ENCODE measurements around the gene ATF6B. TPM values are rescaled to one million over a fixed set of nuclear protein-coding genes. Genes with fewer than 3 reads are reported as not detected.

ATF6B gene
- total and polyA plus RNA-seq, 4 experiments from 2014 or later = 11.4 to 154 (median 89.2) TPM

GRCh38 chr6:32174416-32174815 is 46.4 kb upstream of the ATF6B start:
- no peaks in the 10 kb centered on the region for H3K9me3 Mint-ChIP-seq
- Histone ChIP-seq H3K4me1 (ENCODE audit: insufficient read depth, low read length) (peaks cover 52% of the 10 kb centered on the region), H3K9me3 (ENCODE audit: control insufficient read depth in 1 of 2, low read length in 2 of 2) (no peaks in the 10 kb centered on the region), H3K27ac (ENCODE audit: low read depth, low read length) (no peak overlapping the region), H3K4me3 (ENCODE audit: low read length in 2 of 2) (no peak overlapping the region), H3K27me3 (ENCODE audit: insufficient read depth, low read length) (no peaks in the 10 kb centered on the region), H3K36me3 (ENCODE audit: insufficient read depth, low read length) (peaks cover 4% of the 10 kb centered on the region)
- peak overlapping the region; percentile 60 to 100 (median 90) for H3K4me3 Mint-ChIP-seq
- H3K36me3 Mint-ChIP-seq = peaks cover 9 to 33% of the 10 kb centered on the region in 2 donors
- POLR2A ChIA-PET (ENCODE audit: partially characterized antibody) = no interaction called here
- no peak for DNase-seq
- peaks cover 50 to 68% (median 60%) of the 10 kb centered on the region in 4 donors for H3K4me1 Mint-ChIP-seq
- peak overlapping the region in 4 of 7 donors; percentile 7 to 77 (median 27) for H3K27ac Mint-ChIP-seq
- CTCF ChIA-PET (ENCODE audit: partially characterized antibody) = no interaction called here
- no peaks in the 10 kb centered on the region for H3K27me3 Mint-ChIP-seq
- intact Hi-C loops (cut with micrococcal nuclease) = no loop called here

GRCh38 chr6:32173051-32173727 is 45.1 kb upstream of the ATF6B start:
- no peaks in the 10 kb centered on the region for H3K27me3 Mint-ChIP-seq
- intact Hi-C loops (cut with micrococcal nuclease) = no loop called here
- H3K9me3 ChIP-seq (ENCODE audit: control insufficient read depth in 1 of 2, low read length in 2 of 2) = no peaks in the 10 kb centered on the region
- ChIA-PET CTCF (ENCODE audit: partially characterized antibody) (interaction anchor here (1.3 kb wide), 1 partner anchor 72 kb away, joined by 4 read pairs; no protein-coding TSS in a partner anchor), POLR2A (ENCODE audit: partially characterized antibody) (interaction anchor here (1.0 kb wide), 1 partner anchor 19 kb away, joined by 3 read pairs; the partner anchor contains the start of gene GPSM3)
- H3K27me3 ChIP-seq (ENCODE audit: insufficient read depth, low read length) = no peaks in the 10 kb centered on the region
- no peak overlapping the region for H3K27ac ChIP-seq (ENCODE audit: low read depth, low read length)
- DNase-seq = no peak
- H3K27ac Mint-ChIP-seq = peak overlapping the region in 4 of 7 donors; percentile 19 to 82 (median 38)
- no peak overlapping the region for H3K4me3 ChIP-seq (ENCODE audit: low read length in 2 of 2)
- peak overlapping the region in 2 of 8 donors; percentile 2 to 61 for H3K4me3 Mint-ChIP-seq
- peaks cover 16 to 33% of the 10 kb centered on the region in 2 donors for H3K36me3 Mint-ChIP-seq
- peaks cover 41 to 56% (median 49%) of the 10 kb centered on the region in 4 donors for H3K4me1 Mint-ChIP-seq
- peaks cover 43% of the 10 kb centered on the region for H3K4me1 ChIP-seq (ENCODE audit: insufficient read depth, low read length)
- H3K36me3 ChIP-seq (ENCODE audit: insufficient read depth, low read length) = peaks cover 9% of the 10 kb centered on the region
- no peaks in the 10 kb centered on the region for H3K9me3 Mint-ChIP-seq

GRCh38 chr6:32171234-32171633 is 43.2 kb upstream of the ATF6B start:
- Mint-ChIP-seq H3K27ac (peak overlapping the region in 2 of 7 donors; percentile 68 to 92), H3K4me1 (peaks cover 31 to 40% (median 35%) of the 10 kb centered on the region in 4 donors), H3K4me3 (no peak overlapping the region), H3K36me3 (peaks cover 22 to 37% of the 10 kb centered on the region in 2 donors), H3K27me3 (no peaks in the 10 kb centered on the region), H3K9me3 (no peaks in the 10 kb centered on the region)
- ChIA-PET POLR2A (ENCODE audit: partially characterized antibody) (interaction anchor here (0.5 to 1.3 kb wide), 3 partner anchors 24 to 197 kb away, joined by 3 to 5 read pairs (median 3); partner anchors contain the start of gene FKBPL), CTCF (ENCODE audit: partially characterized antibody) (no interaction called here)
- Histone ChIP-seq H3K27ac (ENCODE audit: low read depth, low read length) (no peak overlapping the region), H3K9me3 (ENCODE audit: control insufficient read depth in 1 of 2, low read length in 2 of 2) (no peaks in the 10 kb centered on the region), H3K4me1 (ENCODE audit: insufficient read depth, low read length) (peaks cover 33% of the 10 kb centered on the region), H3K4me3 (ENCODE audit: low read length in 2 of 2) (no peak overlapping the region), H3K27me3 (ENCODE audit: insufficient read depth, low read length) (no peaks in the 10 kb centered on the region), H3K36me3 (ENCODE audit: insufficient read depth, low read length) (peaks cover 14% of the 10 kb centered on the region)
- intact Hi-C loops (cut with micrococcal nuclease) = no loop called here
- DNase-seq = no peak

- H3K27ac Mint-ChIP-seq = no peak overlapping the region
- no peak for DNase-seq
- POLR2A ChIA-PET (ENCODE audit: partially characterized antibody) = interaction anchor here (1.3 to 1.6 kb wide), 2 partner anchors 40 to 42 kb away, joined by 3 to 4 read pairs; partner anchors contain the start of genes ATF6B and FKBPL
Measured at GRCh38 chr6:32170294-32170693, 42.2 kb upstream of the ATF6B start.

GRCh38 chr6:32168807-32169591 is 41.0 kb upstream of the ATF6B start:
- POLR2A ChIA-PET (ENCODE audit: partially characterized antibody) = interaction anchor here (1.4 to 1.6 kb wide), 2 partner anchors 27 to 41 kb away, joined by 4 to 7 read pairs; partner anchors contain the start of gene ATF6B
- Histone ChIP-seq H3K9me3 (ENCODE audit: control insufficient read depth in 1 of 2, low read length in 2 of 2) (no peaks in the 10 kb centered on the region), H3K27me3 (ENCODE audit: insufficient read depth, low read length) (no peaks in the 10 kb centered on the region), H3K4me1 (ENCODE audit: insufficient read depth, low read length) (peaks cover 15% of the 10 kb centered on the region), H3K27ac (ENCODE audit: low read depth, low read length) (no peak overlapping the region), H3K4me3 (ENCODE audit: low read length in 2 of 2) (no peak overlapping the region), H3K36me3 (ENCODE audit: insufficient read depth, low read length) (peaks cover 14% of the 10 kb centered on the region)
- H3K4me3 Mint-ChIP-seq = no peak overlapping the region
- DNase-seq = no peak
- no peaks in the 10 kb centered on the region for H3K9me3 Mint-ChIP-seq
- H3K27me3 Mint-ChIP-seq = no peaks in the 10 kb centered on the region
- H3K27ac Mint-ChIP-seq = peak overlapping the region in 1 of 7 donors; percentile 36
- H3K36me3 Mint-ChIP-seq = peaks cover 22 to 40% of the 10 kb centered on the region in 2 donors
- intact Hi-C loops (cut with micrococcal nuclease) = no loop called here
- CTCF ChIA-PET (ENCODE audit: partially characterized antibody) = interaction anchor here (1.4 kb wide), 1 partner anchor 14 kb away, joined by 3 read pairs; no protein-coding TSS in a partner anchor
- H3K4me1 Mint-ChIP-seq = peaks cover 16 to 21% (median 19%) of the 10 kb centered on the region in 4 donors

More at GRCh38 chr6:32170294-32170693, 42.2 kb upstream of the ATF6B start:
- Histone ChIP-seq H3K27me3 (ENCODE audit: insufficient read depth, low read length) (no peaks in the 10 kb centered on the region), H3K4me1 (ENCODE audit: insufficient read depth, low read length) (peaks cover 28% of the 10 kb centered on the region), H3K27ac (ENCODE audit: low read depth, low read length) (no peak overlapping the region), H3K36me3 (ENCODE audit: insufficient read depth, low read length) (peaks cover 14% of the 10 kb centered on the region), H3K9me3 (ENCODE audit: control insufficient read depth in 1 of 2, low read length in 2 of 2) (no peaks in the 10 kb centered on the region), H3K4me3 (ENCODE audit: low read length in 2 of 2) (no peak overlapping the region)
- CTCF ChIA-PET (ENCODE audit: partially characterized antibody) = interaction anchor here (0.9 kb wide), 1 partner anchor 52 kb away, joined by 3 read pairs; no protein-coding TSS in a partner anchor
- Mint-ChIP-seq H3K9me3 (no peaks in the 10 kb centered on the region), H3K4me3 (no peak overlapping the region), H3K4me1 (peaks cover 28 to 34% (median 29%) of the 10 kb centered on the region in 4 donors), H3K36me3 (peaks cover 22 to 38% of the 10 kb centered on the region in 2 donors), H3K27me3 (no peaks in the 10 kb centered on the region)
- intact Hi-C loops (cut with micrococcal nuclease) = no loop called here

GRCh38 chr6:32168350-32168749 is 40.3 kb upstream of the ATF6B start:
- Histone ChIP-seq H3K9me3 (ENCODE audit: control insufficient read depth in 1 of 2, low read length in 2 of 2) (no peaks in the 10 kb centered on the region), H3K27ac (ENCODE audit: low read depth, low read length) (no peak overlapping the region), H3K4me1 (ENCODE audit: insufficient read depth, low read length) (peaks cover 9% of the 10 kb centered on the region), H3K4me3 (ENCODE audit: low read length in 2 of 2) (no peak overlapping the region), H3K27me3 (ENCODE audit: insufficient read depth, low read length) (no peaks in the 10 kb centered on the region), H3K36me3 (ENCODE audit: insufficient read depth, low read length) (peaks cover 14% of the 10 kb centered on the region)
- POLR2A ChIA-PET (ENCODE audit: partially characterized antibody) = interaction anchor here (1.2 kb wide), 1 partner anchor 8 kb away, joined by 4 read pairs; no protein-coding TSS in a partner anchor
- peaks cover 10 to 15% (median 12%) of the 10 kb centered on the region in 4 donors for H3K4me1 Mint-ChIP-seq
- intact Hi-C loops (cut with micrococcal nuclease) = no loop called here
- CTCF ChIA-PET (ENCODE audit: partially characterized antibody) = no interaction called here
- DNase-seq = no peak
- H3K4me3 Mint-ChIP-seq = no peak overlapping the region
- peak overlapping the region in 2 of 7 donors; percentile 35 to 77 for H3K27ac Mint-ChIP-seq
- H3K36me3 Mint-ChIP-seq = peaks cover 22 to 40% of the 10 kb centered on the region in 2 donors
- no peaks in the 10 kb centered on the region for H3K27me3 Mint-ChIP-seq
- H3K9me3 Mint-ChIP-seq = no peaks in the 10 kb centered on the region

Data from CD4-positive, alpha-beta memory T cell (primary cell).